SK-MEL-5 (cell line): ENCODE results near the gene TIMM17B. TPM values are rescaled to one million over a fixed set of nuclear protein-coding genes. Genes with fewer than 3 reads are reported as not detected.
"Not testable (repeated sequence)": the region's sequence is repeated elsewhere in the genome, so short reads cannot be mapped to it uniquely, and the experiment has no call there.

ENCODE experiments used
- DNase-seq: peaks from one replicate; pipeline ENCODE4 v3.0.0-alpha.2; 2016; ENCODE audit warnings: low read depth, low spot score
- in situ Hi-C: cut with HindIII; loops from 2 replicates; pipeline ENCODE4 v1.10.0; 2016; ENCODE audit warnings: low sequenced_read_pairs, high pct_unique_total_duplicates, low pct_unique_long_range_greater_than_20kb
- total RNA-seq: library from RNA; depleted of rRNA; stranded (reverse); fragments of >200 nt; shearing (Covaris generic); gene quantifications from 2 replicates; pipeline ENCODE4 v1.2.3, GENCODE V29; 2014

TIMM17B gene
- total RNA-seq, 1 experiment from 2014 or later, result 39.7 TPM

- in situ Hi-C loops, result no loop called here
These were observed 5.7 kb upstream of the TIMM17B start for GRCh38 chrX:48903290-48903689.

DNA sequence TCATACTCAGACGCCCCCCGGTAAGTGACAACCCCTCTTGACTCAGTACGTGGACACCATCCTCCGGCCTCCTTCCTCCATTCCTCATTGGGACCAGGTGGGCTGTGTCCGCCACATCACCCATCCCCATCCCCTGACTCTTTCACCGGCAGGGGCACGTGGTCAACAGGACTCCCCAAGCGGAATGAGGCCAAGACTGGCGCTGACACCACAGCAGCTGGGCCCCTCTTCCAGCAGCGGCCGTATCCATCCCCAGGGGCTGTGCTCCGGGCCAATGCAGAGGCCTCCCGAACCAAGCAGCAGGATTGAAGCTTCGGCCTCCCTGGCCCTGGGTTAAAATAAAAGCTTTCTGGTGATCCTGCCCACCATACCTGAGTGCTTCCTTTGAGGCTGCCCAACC lies 5.2 kb upstream of the TIMM17B start:
- in situ Hi-C loops, result no loop called here
- no peak for DNase-seq

More at GRCh38 chrX:48903290-48903689, 5.7 kb upstream of the TIMM17B start:
- DNase-seq, result no peak

DNA sequence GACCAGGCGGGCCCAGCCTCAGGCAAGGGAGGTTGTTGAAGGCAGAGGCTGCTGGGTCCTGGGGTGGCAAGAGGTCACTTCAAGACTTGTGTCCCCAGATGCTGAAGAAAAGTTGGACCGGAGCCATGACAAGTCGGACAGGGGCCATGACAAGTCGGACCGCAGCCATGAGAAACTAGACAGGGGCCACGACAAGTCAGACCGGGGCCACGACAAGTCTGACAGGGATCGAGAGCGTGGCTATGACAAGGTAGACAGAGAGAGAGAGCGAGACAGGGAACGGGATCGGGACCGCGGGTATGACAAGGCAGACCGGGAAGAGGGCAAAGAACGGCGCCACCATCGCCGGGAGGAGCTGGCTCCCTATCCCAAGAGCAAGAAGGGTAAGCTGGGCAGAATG lies 4.6 kb upstream of the TIMM17B start:
- DNase-seq, result no peak
- in situ Hi-C loops, result no loop called here

- no peak for DNase-seq
- in situ Hi-C loops, result no loop called here
These were observed 3.5 kb upstream of the TIMM17B start for GRCh38 chrX:48901069-48901468.

DNA sequence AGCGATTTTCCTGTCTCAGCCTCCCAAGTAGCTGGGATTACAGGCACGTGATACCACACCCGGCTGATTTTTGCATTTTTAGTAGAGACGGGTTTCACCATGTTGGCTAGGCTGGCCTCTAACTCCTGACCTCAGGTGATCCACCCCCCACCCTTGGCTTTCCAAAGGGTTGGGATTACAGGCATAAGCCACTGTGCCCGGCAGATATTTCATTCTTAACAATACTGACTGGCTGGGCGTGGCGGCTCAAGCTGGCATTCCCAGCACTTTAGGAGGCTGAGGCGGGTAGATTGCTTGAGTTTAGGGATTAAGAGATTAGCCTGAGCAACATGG lies 1.5 kb upstream of the TIMM17B start:
- DNase-seq, result no peak
- in situ Hi-C loops, result no loop called here

- peak; percentile 65 for DNase-seq
- in situ Hi-C loops, result no loop called here
These were observed 377 bp downstream of the TIMM17B start for GRCh38 chrX:48897157-48897624.

GRCh38 chrX:48896611-48897011 lies 957 bp downstream of the TIMM17B start:
- peak; percentile 29 for DNase-seq
- in situ Hi-C loops, result no loop called here

GRCh38 chrX:48894891-48895290 lies 2.7 kb downstream of the TIMM17B start:
- in situ Hi-C loops, result no loop called here
- no peak for DNase-seq

GRCh38 chrX:48893556-48894348 lies 3.8 kb downstream of the TIMM17B start:
- no peak for DNase-seq
- in situ Hi-C loops, result no loop called here

DNA sequence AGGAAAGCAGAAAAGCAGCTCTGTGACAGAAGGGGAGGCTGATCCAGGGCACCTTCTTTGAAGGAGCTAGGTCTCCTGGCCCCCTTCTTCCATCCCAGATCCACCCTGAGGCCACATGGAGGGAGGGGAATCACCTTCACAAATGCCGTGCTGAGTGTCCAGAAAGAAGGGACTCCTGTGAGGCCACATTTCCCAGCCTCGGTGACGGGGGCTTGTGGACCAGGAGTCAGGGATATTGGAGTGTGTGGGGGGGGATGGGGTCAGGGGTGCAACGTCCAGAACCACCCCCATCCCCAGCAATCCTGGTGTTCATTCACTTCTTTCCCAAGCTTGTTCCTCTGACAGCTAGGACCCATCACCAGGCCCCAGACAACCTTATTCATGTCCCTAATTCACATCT lies 4.7 kb downstream of the TIMM17B start:
- DNase-seq, result no peak
- in situ Hi-C loops, result no loop called here

DNA sequence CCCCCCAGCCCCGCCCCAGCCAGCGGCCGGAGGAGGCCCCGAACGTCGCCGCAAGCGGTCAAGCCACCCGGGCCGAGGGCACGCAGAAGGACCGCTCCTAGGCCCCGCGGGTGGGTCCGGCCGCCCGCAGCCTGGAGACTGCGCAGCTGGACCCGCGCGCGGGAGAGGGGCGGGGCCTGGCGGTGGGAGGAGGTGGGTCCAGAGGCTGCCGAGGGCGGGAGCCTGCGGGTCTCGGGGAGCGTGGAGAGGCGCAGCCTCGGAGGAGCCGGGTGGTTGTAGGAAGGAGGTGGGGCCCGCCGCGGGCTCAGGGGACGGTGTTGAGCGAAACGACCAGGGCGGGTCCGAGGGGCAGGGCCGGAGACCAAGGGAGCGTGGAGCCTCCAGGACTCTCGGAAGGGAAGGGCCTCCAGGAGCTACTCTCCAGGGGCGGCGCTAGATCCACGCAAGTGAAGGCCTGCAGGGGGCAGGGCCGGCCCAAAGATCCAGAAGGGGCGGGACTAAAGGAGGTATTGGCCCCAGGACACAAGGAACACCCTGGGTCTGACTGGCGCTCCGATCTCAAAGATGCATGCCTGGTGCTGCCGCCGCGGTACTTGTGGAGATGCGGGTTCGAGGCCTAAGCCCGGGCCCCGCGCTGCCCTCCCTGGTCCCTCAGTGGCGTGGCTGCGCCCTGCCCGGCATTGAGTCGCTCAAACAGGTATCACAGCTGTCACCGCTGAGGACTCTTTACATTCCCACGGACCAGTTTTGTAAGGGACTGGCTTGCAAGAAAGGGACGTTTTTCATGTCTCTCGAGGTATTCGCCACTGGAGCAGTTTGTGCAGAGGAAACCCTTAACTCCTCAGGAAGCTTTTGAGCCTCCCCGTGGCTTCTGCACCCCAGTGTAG lies 5.9 kb downstream of the TIMM17B start:
- peak; percentile 89 for DNase-seq

GRCh38 chrX:48890934-48891401 lies 6.6 kb downstream of the TIMM17B start:
- DNase-seq, result no peak
- in situ Hi-C loops, result no loop called here

More for the DNA sequence above, 5.9 kb downstream of the TIMM17B start:
- in situ Hi-C loops, result no loop called here

- in situ Hi-C loops, result no loop called here
- DNase-seq, result no peak
These were observed 7.2 kb downstream of the TIMM17B start for GRCh38 chrX:48890296-48890925.

DNA sequence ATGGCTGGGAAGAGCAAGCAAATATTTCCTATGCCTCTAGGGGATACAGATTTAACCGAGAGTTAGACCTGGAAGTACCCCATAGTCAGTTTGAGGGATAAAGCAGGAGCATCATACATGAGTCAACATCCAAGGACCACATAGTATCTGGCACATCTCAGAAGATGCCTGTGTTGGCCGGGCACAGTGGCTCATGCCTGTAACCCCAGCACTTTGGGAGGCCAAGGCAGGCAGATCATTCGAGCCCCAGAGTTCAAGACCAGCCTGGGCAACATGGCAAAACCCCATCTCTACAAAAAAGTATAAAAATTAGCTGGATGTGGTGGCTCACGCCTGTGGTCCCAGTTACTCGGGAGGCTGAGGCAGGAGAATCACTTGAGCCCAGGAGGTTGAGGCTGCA lies 11.0 kb downstream of the TIMM17B start:
- in situ Hi-C loops, DNase-seq: not testable (repeated sequence)

GRCh38 chrX:48883729-48884128 lies 13.8 kb downstream of the TIMM17B start:
- in situ Hi-C loops, result no loop called here

DNA sequence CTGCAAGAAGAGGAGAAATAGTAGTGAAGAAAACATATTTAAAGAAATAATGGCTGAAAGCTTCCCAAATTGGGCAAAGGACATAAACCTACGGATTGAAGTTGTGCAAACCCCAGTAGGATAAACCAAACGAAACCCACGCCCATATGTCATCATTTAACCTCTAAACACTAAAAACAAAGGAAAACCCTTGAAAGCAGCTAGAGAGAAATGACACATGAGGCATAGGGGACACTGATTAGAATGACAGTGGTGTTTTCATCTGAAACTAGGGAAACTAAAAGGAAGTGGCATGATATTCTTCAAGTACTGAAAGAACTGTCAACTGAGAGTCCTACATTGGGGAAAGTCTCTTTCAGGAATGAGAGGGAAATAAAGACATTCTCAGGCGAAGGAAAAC lies 20.6 kb downstream of the TIMM17B start:
- DNase-seq, in situ Hi-C loops: not testable (repeated sequence)

More at GRCh38 chrX:48883729-48884128, 13.8 kb downstream of the TIMM17B start:
- DNase-seq, result peak; percentile 29

DNA sequence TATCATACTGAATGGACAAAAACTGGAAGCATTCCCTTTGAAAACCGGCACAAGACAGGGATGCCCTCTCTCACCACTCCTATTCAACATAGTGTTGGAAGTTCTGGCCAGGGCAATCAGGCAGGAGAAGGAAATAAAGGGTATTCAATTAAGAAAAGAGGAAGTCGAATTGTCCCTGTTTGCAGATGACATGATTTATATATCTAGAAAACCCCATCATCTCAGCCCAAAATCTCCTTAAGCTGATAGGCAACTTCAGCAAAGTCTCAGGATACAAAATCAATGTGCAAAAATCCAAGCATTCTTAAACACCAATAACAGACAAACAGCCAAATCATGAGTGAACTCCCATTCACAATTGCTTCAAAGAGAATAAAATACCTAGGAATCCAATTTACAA lies 25.6 kb downstream of the TIMM17B start:
- DNase-seq, in situ Hi-C loops: not testable (repeated sequence)

GRCh38 chrX:48864210-48864609 lies 33.4 kb downstream of the TIMM17B start:
- in situ Hi-C loops, result no loop called here
- DNase-seq, result no peak
